Measurements from ENCODE around the gene SLX4IP. TPM values are rescaled to one million over a fixed set of nuclear protein-coding genes. Genes with fewer than 3 reads are reported as not detected.

Gene SLX4IP
- total RNA-seq, 2 donors from 2014 or later = 7.0 to 8.2 TPM

GRCh38 chr20:10644458-10645204, 209.5 kb downstream of the SLX4IP start:
- H3K27me3 ChIP-seq (replicated peaks; ENCODE audit: insufficient read depth) = no peaks in the 10 kb centered on the region
- no peak for DNase-seq (ENCODE audit: low spot score)
- intact Hi-C loops (cut with DNase I) = no loop called here
- no peak overlapping the region for H3K4me3 ChIP-seq
- peak overlapping the region; percentile 18 to 37 for H3K27ac ChIP-seq
- no peaks in the 10 kb centered on the region for H3K4me1 ChIP-seq (replicated peaks)
- H3K9me3 ChIP-seq = no peaks in the 10 kb centered on the region
- TF ChIP-seq CTCF (IDR thresholded peaks at IDR 0.05) = no peak
- TF ChIP-seq POLR2A (IDR thresholded peaks at IDR 0.05) = no peak
- peaks cover 23 to 68% of the 10 kb centered on the region in 2 donors for H3K36me3 ChIP-seq
- 68% methylated on average over 14 of the region's 14 CpGs for WGBS

GRCh38 chr20:10645205-10645570, 210.1 kb downstream of the SLX4IP start:
- no peak for DNase-seq (ENCODE audit: low spot score)
- no peak overlapping the region for H3K27ac ChIP-seq
- H3K27me3 ChIP-seq (replicated peaks; ENCODE audit: insufficient read depth) = no peaks in the 10 kb centered on the region
- H3K9me3 ChIP-seq = no peaks in the 10 kb centered on the region
- peaks cover 24 to 63% of the 10 kb centered on the region in 2 donors for H3K36me3 ChIP-seq
- 77% methylated on average over 10 of the region's 10 CpGs for WGBS
- intact Hi-C loops (cut with DNase I) = no loop called here
- no peak for TF ChIP-seq POLR2AphosphoS5 (IDR thresholded peaks at IDR 0.05)
- no peak for TF ChIP-seq POLR2A (IDR thresholded peaks at IDR 0.05)
- no peak for TF ChIP-seq CTCF (IDR thresholded peaks at IDR 0.05)
- H3K4me1 ChIP-seq (replicated peaks) = no peaks in the 10 kb centered on the region
- no peak overlapping the region for H3K4me3 ChIP-seq

GRCh38 chr20:10646006-10646405, 210.9 kb downstream of the SLX4IP start:
- no peak overlapping the region for H3K27ac ChIP-seq
- peaks cover 26 to 60% of the 10 kb centered on the region in 2 donors for H3K36me3 ChIP-seq
- DNase-seq (ENCODE audit: low spot score) = no peak
- no peaks in the 10 kb centered on the region for H3K27me3 ChIP-seq (replicated peaks; ENCODE audit: insufficient read depth)
- TF ChIP-seq POLR2AphosphoS5 (IDR thresholded peaks at IDR 0.05) = no peak
- TF ChIP-seq CTCF (IDR thresholded peaks at IDR 0.05) = no peak
- TF ChIP-seq POLR2A (IDR thresholded peaks at IDR 0.05) = no peak
- intact Hi-C loops (cut with DNase I) = no loop called here
- no peak overlapping the region for H3K4me3 ChIP-seq
- H3K4me1 ChIP-seq (replicated peaks) = no peaks in the 10 kb centered on the region
- WGBS = 85% methylated on average over 4 of the region's 4 CpGs
- no peaks in the 10 kb centered on the region for H3K9me3 ChIP-seq

- no peak for DNase-seq (ENCODE audit: low spot score)
- no peak overlapping the region for H3K4me3 ChIP-seq
- H3K9me3 ChIP-seq = no peaks in the 10 kb centered on the region
- H3K36me3 ChIP-seq = peaks cover 20 to 57% of the 10 kb centered on the region in 2 donors
- no peaks in the 10 kb centered on the region for H3K4me1 ChIP-seq (replicated peaks)
- WGBS = 86% methylated on average over 9 of the region's 9 CpGs
- intact Hi-C loops (cut with DNase I) = no loop called here
- H3K27me3 ChIP-seq (replicated peaks; ENCODE audit: insufficient read depth) = no peaks in the 10 kb centered on the region
- TF ChIP-seq POLR2A (IDR thresholded peaks at IDR 0.05) = no peak
- no peak for TF ChIP-seq POLR2AphosphoS5 (IDR thresholded peaks at IDR 0.05)
- TF ChIP-seq CTCF (IDR thresholded peaks at IDR 0.05) = no peak
- peak overlapping the region in 1 of 2 donors; percentile 19 for H3K27ac ChIP-seq
These were observed 211.8 kb downstream of the SLX4IP start for GRCh38 chr20:10646886-10647420.

- TF ChIP-seq POLR2A (IDR thresholded peaks at IDR 0.05) (no peak), POLR2AphosphoS5 (IDR thresholded peaks at IDR 0.05) (no peak), CTCF (IDR thresholded peaks at IDR 0.05) (peak in 2 of 4 experiments; percentile 21 to 26)
- 60% methylated on average over 9 of the region's 9 CpGs for WGBS
- Histone ChIP-seq H3K36me3 (peaks cover 17 to 54% of the 10 kb centered on the region in 2 donors), H3K27me3 (replicated peaks; ENCODE audit: insufficient read depth) (no peaks in the 10 kb centered on the region), H3K4me3 (no peak overlapping the region), H3K4me1 (replicated peaks) (no peaks in the 10 kb centered on the region), H3K9me3 (no peaks in the 10 kb centered on the region), H3K27ac (peak overlapping the region in 1 of 2 donors; percentile 19)
- DNase-seq (ENCODE audit: low spot score) = no peak
- intact Hi-C loops (cut with DNase I) = no loop called here
These were observed 212.4 kb downstream of the SLX4IP start for GRCh38 chr20:10647471-10647870.

All from prostate gland (tissue), 2 donors.